ENCODE measurements around the gene TMEM190.

TMEM190 gene

GRCh38 chr19:55369653-55370304, 6.8 kb upstream of the TMEM190 start (continued):
- TF ChIP-seq ZNF398 (tag by site-specific recombination; IDR thresholded peaks at IDR 0.05) (peak; percentile 83), SP7 (tag by site-specific recombination; IDR thresholded peaks at IDR 0.05) (peak; percentile 37; the same call in 1 of the 2 replicates), ZBTB6 (tag by site-specific recombination; IDR thresholded peaks at IDR 0.05) (no peak), PRDM10 (tag by site-specific recombination; IDR thresholded peaks at IDR 0.05) (peak; percentile 35), SP2 (tag by site-specific recombination; IDR thresholded peaks at IDR 0.05) (peak; percentile 80)

- Histone ChIP-seq H3K27ac (ENCODE audit: extremely low read depth, low read depth, low read length) (no peak within 1 kb of the TSS), H3K9me3 (ENCODE audit: control insufficient read depth, insufficient read depth, low read depth, low read length) (no peaks in the 10 kb centered on the region), H3K36me3 (ENCODE audit: control insufficient read depth in 2 of 2, insufficient read depth in 1 of 2, low read length in 2 of 2) (no peaks in the 10 kb centered on the region), H3K4me3 (ENCODE audit: low read depth, low read length) (peak within 1 kb of the TSS; percentile 48), H3K4me1 (ENCODE audit: control insufficient read depth, insufficient read depth, low read length) (peaks cover 5% of the 10 kb centered on the region; the same call in 1 of the 2 replicates)
- POLR2A ChIA-PET = interaction anchor here (1.1 to 2.8 kb wide), 6 partner anchors 12 to 36 kb away, joined by 3 to 20 read pairs (median 6); partner anchors contain the start of gene KMT5C
- CTCF ChIA-PET = no interaction called here
- no peak for TF ChIP-seq ZNF626 (tag by site-specific recombination; IDR thresholded peaks at IDR 0.05)
- TF ChIP-seq ZNF791 (tag by site-specific recombination; IDR thresholded peaks at IDR 0.05) = no peak
- TF ChIP-seq ZNF843 (tag by site-specific recombination; IDR thresholded peaks at IDR 0.05) = no peak
- no peak for TF ChIP-seq ZNF169 (tag by site-specific recombination; IDR thresholded peaks at IDR 0.05)
- TF ChIP-seq KLF8 (tag by site-specific recombination; IDR thresholded peaks at IDR 0.05) = peak; percentile 27; the same call in 1 of the 2 replicates
- no peak for TF ChIP-seq HIC1 (tag by site-specific recombination; IDR thresholded peaks at IDR 0.05)
- no peak for TF ChIP-seq PRDM10 (tag by site-specific recombination; IDR thresholded peaks at IDR 0.05)
- peak; percentile 96 for TF ChIP-seq PRDM1 (tag by site-specific recombination; IDR thresholded peaks at IDR 0.05)
- peak; percentile 19; the same call in 1 of the 2 replicates for TF ChIP-seq ZIC2 (tag by site-specific recombination; IDR thresholded peaks at IDR 0.05)
- no peak for TF ChIP-seq ZNF132 (tag by site-specific recombination; IDR thresholded peaks at IDR 0.05; ENCODE audit: borderline replicate concordance)
- TF ChIP-seq ZBTB6 (tag by site-specific recombination; IDR thresholded peaks at IDR 0.05) = peak; percentile 34; the same call in 1 of the 2 replicates
- no peak for TF ChIP-seq ZNF76 (tag by site-specific recombination; IDR thresholded peaks at IDR 0.05; ENCODE audit: borderline replicate concordance, low read depth)
- no peak for TF ChIP-seq ZNF561 (tag by site-specific recombination; IDR thresholded peaks at IDR 0.05; ENCODE audit: borderline replicate concordance)
- TF ChIP-seq ZBTB20 (tag by site-specific recombination; IDR thresholded peaks at IDR 0.05) = no peak
- TF ChIP-seq ZNF830 (tag by site-specific recombination; IDR thresholded peaks at IDR 0.05; ENCODE audit: low read depth) = no peak
- TF ChIP-seq ZNF184 (tag by site-specific recombination; IDR thresholded peaks at IDR 0.05) = no peak
- TF ChIP-seq ZNF155 (tag by site-specific recombination; IDR thresholded peaks at IDR 0.05) = no peak
Measured at GRCh38 chr19:55370305-55370988, 6.2 kb upstream of the TMEM190 start, which contains the start of gene IL11. Gene IL11 (minus strand): TSS chr19:55370463. CDS start chr19:55370310, 153 bp downstream.

All from HEK293 (cell line).